Fibroblast of pulmonary artery (primary cell): ENCODE data around the gene CD2.

Source experiments
- DNase-seq: peaks from one replicate; pipeline ENCODE4 v3.0.0-alpha.2; 2010; ENCODE audit warnings: low read depth
- H3K4me3 ChIP-seq: replicated peaks from 2 replicates; pipeline ENCODE4 v1.5.1; 2011; ENCODE audit warnings: low read depth, mild to moderate bottlenecking, control low read depth, low read length, moderate library complexity
- TF ChIP-seq, protein P1 (sequence below): IDR thresholded peaks from 2 replicates; pipeline ENCODE4 v1.5.1; 2011; ENCODE audit warnings: mild to moderate bottlenecking, control low read depth, low read length, inconsistent platforms; ENCODE audit errors: missing control alignments

The CD2 gene

DNA sequence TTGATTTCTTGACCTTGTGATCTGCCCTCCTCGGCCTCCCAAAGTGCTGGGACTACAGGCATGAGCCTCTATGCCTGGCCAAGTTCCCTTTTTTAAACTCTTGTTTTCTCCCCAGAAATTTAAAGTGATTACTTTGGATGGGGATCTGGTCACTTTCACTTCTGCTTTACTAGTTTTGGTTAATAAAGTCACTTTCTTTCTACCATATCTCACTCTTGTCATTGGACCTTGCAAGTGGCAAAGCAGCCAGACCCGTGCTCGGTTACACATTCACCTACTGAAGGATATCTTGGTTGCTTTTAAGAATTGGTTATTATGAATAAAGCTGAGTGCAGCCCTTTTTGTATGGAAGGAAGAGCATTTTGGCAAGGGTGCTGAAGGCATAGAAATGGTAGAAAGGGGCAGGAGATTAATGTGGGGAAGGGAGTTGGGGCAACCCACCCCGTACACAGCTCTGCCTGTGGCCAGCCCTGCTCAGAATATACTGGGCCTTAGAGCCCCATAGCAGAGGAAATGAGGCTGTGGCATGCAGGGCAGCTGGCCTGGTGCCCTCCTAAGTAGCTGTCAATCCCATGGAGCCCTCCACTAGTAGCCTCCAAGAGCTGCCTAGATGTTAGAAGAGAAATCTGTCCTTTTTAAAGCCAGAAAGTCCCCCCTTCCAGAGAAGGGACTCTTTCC is 40.7 kb downstream of the CD2 start:
- TF ChIP-seq, protein P1, sequence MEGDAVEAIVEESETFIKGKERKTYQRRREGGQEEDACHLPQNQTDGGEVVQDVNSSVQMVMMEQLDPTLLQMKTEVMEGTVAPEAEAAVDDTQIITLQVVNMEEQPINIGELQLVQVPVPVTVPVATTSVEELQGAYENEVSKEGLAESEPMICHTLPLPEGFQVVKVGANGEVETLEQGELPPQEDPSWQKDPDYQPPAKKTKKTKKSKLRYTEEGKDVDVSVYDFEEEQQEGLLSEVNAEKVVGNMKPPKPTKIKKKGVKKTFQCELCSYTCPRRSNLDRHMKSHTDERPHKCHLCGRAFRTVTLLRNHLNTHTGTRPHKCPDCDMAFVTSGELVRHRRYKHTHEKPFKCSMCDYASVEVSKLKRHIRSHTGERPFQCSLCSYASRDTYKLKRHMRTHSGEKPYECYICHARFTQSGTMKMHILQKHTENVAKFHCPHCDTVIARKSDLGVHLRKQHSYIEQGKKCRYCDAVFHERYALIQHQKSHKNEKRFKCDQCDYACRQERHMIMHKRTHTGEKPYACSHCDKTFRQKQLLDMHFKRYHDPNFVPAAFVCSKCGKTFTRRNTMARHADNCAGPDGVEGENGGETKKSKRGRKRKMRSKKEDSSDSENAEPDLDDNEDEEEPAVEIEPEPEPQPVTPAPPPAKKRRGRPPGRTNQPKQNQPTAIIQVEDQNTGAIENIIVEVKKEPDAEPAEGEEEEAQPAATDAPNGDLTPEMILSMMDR, result no peak
- no peak overlapping the region for H3K4me3 ChIP-seq
- no peak for DNase-seq

DNA sequence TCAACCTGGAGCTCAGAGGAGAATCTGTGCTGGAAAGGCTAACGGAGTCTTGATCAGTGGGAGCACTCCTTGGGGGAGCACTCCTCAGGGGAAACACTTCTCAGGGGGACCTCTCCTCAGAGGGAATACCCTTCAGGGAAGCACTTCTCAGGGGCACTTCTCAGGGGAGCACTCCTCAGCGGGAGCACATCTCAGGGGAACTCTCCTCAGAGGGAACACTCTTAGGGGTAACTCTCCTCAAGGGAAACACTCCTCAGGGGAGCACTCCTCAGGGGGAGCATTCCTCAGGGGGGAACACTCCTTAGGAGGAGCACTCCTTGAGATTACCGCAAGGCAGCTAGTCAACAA is 41.2 kb downstream of the CD2 start:
- TF ChIP-seq, protein P1, result no peak
- no peak overlapping the region for H3K4me3 ChIP-seq
- DNase-seq, result no peak

DNA sequence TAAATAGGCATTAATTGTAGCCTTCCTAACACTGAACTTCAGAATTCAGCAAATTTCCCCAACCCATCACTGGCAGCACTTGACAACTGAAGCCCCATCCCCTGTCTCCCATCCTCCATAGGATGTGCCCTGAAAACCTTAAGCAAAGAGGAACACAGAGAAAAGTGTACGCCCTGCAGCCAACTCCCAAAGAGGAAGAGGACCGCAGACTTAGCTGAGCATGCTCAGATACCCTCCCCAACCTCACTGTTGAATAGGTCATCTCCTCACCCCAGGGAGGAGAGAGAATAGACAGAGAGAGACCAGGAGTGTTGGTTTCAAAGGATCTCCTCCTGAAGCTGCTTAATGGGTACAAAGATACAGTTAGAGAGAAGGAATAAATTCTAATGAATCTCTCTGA is 50.5 kb downstream of the CD2 start:
- H3K4me3 ChIP-seq, result no peak overlapping the region
- no peak for DNase-seq
- TF ChIP-seq, protein P1, result no peak

DNA sequence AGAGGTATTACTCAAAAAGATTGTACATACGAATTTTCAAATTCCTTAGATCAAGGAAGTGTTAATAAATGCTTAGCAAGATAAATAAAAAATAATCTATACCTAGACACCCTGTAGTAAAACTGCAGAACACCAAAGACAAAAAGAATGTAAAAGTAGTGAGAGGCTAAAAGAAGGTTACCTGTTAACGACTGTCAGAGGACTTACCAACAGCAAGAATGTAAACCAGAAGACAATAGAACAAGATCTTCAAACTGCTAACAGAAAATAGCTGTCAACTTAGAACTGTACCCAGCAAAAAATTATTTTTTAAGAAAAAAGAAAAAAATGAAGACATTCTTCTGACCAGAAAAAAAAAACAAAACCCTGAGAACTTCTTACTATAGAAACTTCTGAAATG is 51.2 kb downstream of the CD2 start:
- DNase-seq, result no peak
- H3K4me3 ChIP-seq, result no peak overlapping the region
- TF ChIP-seq, protein P1, result no peak

DNA sequence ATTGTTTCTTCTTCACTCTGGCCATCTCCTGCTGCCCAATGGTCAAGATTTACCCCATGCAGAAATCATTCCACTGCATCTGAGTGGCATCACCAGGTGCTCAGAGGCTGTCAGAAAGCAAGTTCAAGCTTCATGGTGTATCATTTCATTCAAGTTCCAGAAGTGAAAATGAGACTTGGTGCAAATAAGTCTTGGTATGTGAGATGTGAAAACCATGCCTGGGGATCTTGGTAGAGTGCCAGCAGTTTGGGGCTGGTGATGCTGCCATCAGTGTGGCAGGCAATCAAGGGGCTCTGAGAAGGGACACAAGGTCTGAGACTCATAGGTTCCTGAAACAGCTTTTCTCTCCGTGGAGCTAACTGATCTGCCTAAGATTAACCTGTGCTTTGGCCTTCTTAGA is 52.0 kb downstream of the CD2 start:
- H3K4me3 ChIP-seq, result no peak overlapping the region
- TF ChIP-seq, protein P1, result no peak
- DNase-seq, result no peak

DNA sequence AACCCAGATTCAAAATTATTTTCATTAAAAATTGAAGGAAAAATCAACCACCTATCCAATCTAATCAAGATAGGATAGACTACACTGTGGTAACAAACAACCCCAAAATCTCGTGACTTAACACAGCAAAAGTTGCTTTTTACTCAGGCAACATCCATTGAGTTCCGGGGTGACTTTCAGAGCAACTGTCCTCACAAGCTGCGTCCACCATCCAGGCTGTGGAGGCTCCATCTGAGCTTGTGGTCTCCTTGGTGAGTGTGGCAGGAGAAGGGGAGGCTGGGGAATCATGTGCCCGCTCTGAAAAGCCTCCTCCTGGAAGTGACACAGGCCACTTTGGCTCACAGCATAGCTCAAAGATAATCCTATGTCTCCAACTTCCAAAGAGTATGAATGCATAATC is 52.4 kb downstream of the CD2 start:
- DNase-seq, result no peak
- TF ChIP-seq, protein P1, result no peak

More for the DNA sequence above, 52.4 kb downstream of the CD2 start:
- no peak overlapping the region for H3K4me3 ChIP-seq
